Spleen (tissue), 7 donors: Measurements from ENCODE around the gene EBNA1BP2.

Experiments
- CTCF ChIP-seq, 11 experiments: fragments of 200-600 bp in 7 of 11; fragments of 450-650 bp in 4 of 11; sonication (generic) in 4 of 11; IDR thresholded peaks in 8 of 11; conservative IDR thresholded peaks in 3 of 11; 1 replicate in 7 of 11; 2 replicates in 4 of 11; pipeline versions ENCODE4 v1.4.0 to v1.8.0; 2016 to 2021; ENCODE audit warnings: antibody characterized with exemption in 11 of 11, inconsistent platforms in 4 of 11, mild to moderate bottlenecking in 1 of 11
- POLR2A ChIP-seq, 3 donors: fragments of 450-650 bp; IDR thresholded peaks; one replicate each; pipeline ENCODE4 v1.5.1; 2017; ENCODE audit warnings: antibody characterized with exemption in 3 of 3, mild to moderate bottlenecking in 1 of 3
- donor health status: DM: no; HTN: no; CAD: no; lungs with moderate emphysema.
- donor health status: DM: no; HTN: no; CAD: no.
- donor health status: DM: no; HTN: no; CAD: no.

GRCh38 chr1:43220905-43221778 lies 49.1 kb upstream of the EBNA1BP2 start:
- TF ChIP-seq CTCF (IDR thresholded peaks at IDR 0.05 in 8 of 11, conservative IDR thresholded peaks at IDR 0.05 in 3 of 11) (no peak), POLR2A (IDR thresholded peaks at IDR 0.05) (no peak)
